ENCODE measurements around the gene S100P. TPM values are rescaled to one million over a fixed set of nuclear protein-coding genes. Genes with fewer than 3 reads are reported as not detected.

The S100P gene
- total and polyA plus RNA-seq, 4 donors = 0.42 to 3.1 (median 2.3) TPM

DNA sequence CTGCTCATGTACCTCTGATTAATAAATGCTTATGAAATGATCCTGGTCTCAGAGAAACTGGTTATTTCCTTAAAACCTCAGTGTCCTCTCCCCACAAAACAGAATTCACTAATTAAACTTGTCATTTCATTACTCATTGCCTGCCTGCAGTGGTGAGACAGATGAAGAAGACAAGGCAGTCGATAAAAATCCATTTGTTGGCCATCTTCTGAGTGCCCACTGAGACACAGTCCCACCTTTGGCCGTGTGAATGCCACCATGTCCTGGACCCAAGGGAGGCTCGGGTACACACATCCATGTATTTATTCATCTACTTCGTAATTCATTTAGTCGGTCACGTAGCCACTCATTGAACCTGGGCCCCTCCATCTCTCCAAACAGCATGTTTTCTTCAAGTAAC is 3.5 kb downstream of the S100P start:
- 95% methylated on average over 6 of the region's 6 CpGs for WGBS
- H3K4me3 ChIP-seq (ENCODE audit: low read depth in 1 of 3, low read length in 3 of 3) = no peak overlapping the region

GRCh38 chr4:6699388-6699787 is 5.7 kb downstream of the S100P start:
- no peaks in the 10 kb centered on the region for H3K9me3 ChIP-seq (ENCODE audit: control insufficient read depth in 4 of 4, low read length in 3 of 4)
- TF ChIP-seq ZBTB33 (IDR thresholded peaks at IDR 0.05) (no peak), EGR1 (IDR thresholded peaks at IDR 0.05; ENCODE audit: low read depth in 2 of 2) (no peak), RXRA (IDR thresholded peaks at IDR 0.05) (no peak), SP1 (IDR thresholded peaks at IDR 0.05) (no peak), FOXA1 (IDR thresholded peaks at IDR 0.05) (no peak)
- WGBS = 70% methylated on average over 5 of the region's 5 CpGs
- H3K36me3 ChIP-seq (ENCODE audit: control insufficient read depth in 4 of 4, insufficient read depth in 3 of 4, low read depth in 1 of 4, low read length in 3 of 4) = peaks cover 0 to 6% (median 2%) of the 10 kb centered on the region in 4 donors
- H3K27ac ChIP-seq (ENCODE audit: low read depth in 1 of 2, low read length in 2 of 2) = no peak overlapping the region
- no peaks in the 10 kb centered on the region for H3K27me3 ChIP-seq (ENCODE audit: control insufficient read depth in 4 of 4, insufficient read depth in 4 of 4, low read length in 3 of 4)
- peaks cover 6 to 20% (median 11%) of the 10 kb centered on the region in 4 donors for H3K4me1 ChIP-seq (ENCODE audit: control insufficient read depth in 4 of 4, insufficient read depth in 4 of 4, low read length in 3 of 4)
- DNase-seq (ENCODE audit: low spot score) = no peak
- H3K4me3 ChIP-seq (ENCODE audit: low read depth in 1 of 3, low read length in 3 of 3) = no peak overlapping the region
- no peak overlapping the region for H3K9ac ChIP-seq (ENCODE audit: low read depth in 1 of 2, low read length in 2 of 2)

More for the DNA sequence above, 3.5 kb downstream of the S100P start:
- no peak overlapping the region for H3K9ac ChIP-seq (ENCODE audit: low read depth in 1 of 2, low read length in 2 of 2)
- DNase-seq (ENCODE audit: low spot score) = no peak
- TF ChIP-seq RAD21 (IDR thresholded peaks at IDR 0.05) (no peak), SP1 (IDR thresholded peaks at IDR 0.05) (no peak), JUND (IDR thresholded peaks at IDR 0.05) (no peak), YY1 (IDR thresholded peaks at IDR 0.05) (no peak)
- no peaks in the 10 kb centered on the region for H3K36me3 ChIP-seq (ENCODE audit: control insufficient read depth in 4 of 4, insufficient read depth in 3 of 4, low read depth in 1 of 4, low read length in 3 of 4)
- no peaks in the 10 kb centered on the region for H3K27me3 ChIP-seq (ENCODE audit: control insufficient read depth in 4 of 4, insufficient read depth in 4 of 4, low read length in 3 of 4)
- no peak overlapping the region for H3K27ac ChIP-seq (ENCODE audit: low read depth in 1 of 2, low read length in 2 of 2)
- H3K4me1 ChIP-seq (ENCODE audit: control insufficient read depth in 4 of 4, insufficient read depth in 4 of 4, low read length in 3 of 4) = peaks cover 6 to 16% (median 11%) of the 10 kb centered on the region in 4 donors
- H3K9me3 ChIP-seq (ENCODE audit: control insufficient read depth in 4 of 4, low read length in 3 of 4) = no peaks in the 10 kb centered on the region

DNA sequence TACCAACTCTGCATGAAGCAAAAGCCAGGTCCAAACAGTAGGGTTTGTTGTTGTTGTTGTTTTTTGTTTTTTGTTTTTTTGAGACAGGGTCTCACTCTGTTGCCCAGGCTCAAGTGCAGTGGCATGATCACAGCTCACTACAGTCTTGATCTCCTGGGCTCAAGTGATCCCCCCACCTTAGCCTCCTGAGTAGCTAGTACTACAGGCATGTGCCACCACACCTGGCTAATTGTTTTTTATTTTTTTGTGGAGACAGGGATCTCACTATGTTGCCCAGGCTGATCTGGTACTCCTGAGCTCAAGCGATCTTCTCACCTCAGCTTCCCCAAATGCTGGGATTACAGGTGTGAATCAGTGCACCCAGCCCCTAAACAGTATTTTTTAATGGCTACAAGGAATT is 6.2 kb downstream of the S100P start:
- H3K4me1 ChIP-seq (ENCODE audit: control insufficient read depth in 4 of 4, insufficient read depth in 4 of 4, low read length in 3 of 4) = peaks cover 6 to 20% (median 11%) of the 10 kb centered on the region in 4 donors
- no peak overlapping the region for H3K4me3 ChIP-seq (ENCODE audit: low read depth in 1 of 3, low read length in 3 of 3)
- 98% methylated on average over 1 of the region's 1 CpG for WGBS
- TF ChIP-seq, protein P1, sequence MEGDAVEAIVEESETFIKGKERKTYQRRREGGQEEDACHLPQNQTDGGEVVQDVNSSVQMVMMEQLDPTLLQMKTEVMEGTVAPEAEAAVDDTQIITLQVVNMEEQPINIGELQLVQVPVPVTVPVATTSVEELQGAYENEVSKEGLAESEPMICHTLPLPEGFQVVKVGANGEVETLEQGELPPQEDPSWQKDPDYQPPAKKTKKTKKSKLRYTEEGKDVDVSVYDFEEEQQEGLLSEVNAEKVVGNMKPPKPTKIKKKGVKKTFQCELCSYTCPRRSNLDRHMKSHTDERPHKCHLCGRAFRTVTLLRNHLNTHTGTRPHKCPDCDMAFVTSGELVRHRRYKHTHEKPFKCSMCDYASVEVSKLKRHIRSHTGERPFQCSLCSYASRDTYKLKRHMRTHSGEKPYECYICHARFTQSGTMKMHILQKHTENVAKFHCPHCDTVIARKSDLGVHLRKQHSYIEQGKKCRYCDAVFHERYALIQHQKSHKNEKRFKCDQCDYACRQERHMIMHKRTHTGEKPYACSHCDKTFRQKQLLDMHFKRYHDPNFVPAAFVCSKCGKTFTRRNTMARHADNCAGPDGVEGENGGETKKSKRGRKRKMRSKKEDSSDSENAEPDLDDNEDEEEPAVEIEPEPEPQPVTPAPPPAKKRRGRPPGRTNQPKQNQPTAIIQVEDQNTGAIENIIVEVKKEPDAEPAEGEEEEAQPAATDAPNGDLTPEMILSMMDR (IDR thresholded peaks at IDR 0.05; ENCODE audit: low read depth, low read length, missing input control) = no peak
- no peak for TF ChIP-seq HNF4A (conservative IDR thresholded peaks at IDR 0.05)
- TF ChIP-seq FOXA2 (IDR thresholded peaks at IDR 0.05) = no peak
- no peak for DNase-seq (ENCODE audit: low spot score)
- H3K27ac ChIP-seq (ENCODE audit: low read depth in 1 of 2, low read length in 2 of 2) = no peak overlapping the region
- no peaks in the 10 kb centered on the region for H3K27me3 ChIP-seq (ENCODE audit: control insufficient read depth in 4 of 4, insufficient read depth in 4 of 4, low read length in 3 of 4)
- no peak overlapping the region for H3K9ac ChIP-seq (ENCODE audit: low read depth in 1 of 2, low read length in 2 of 2)
- peaks cover 0 to 6% (median 2%) of the 10 kb centered on the region in 4 donors for H3K36me3 ChIP-seq (ENCODE audit: control insufficient read depth in 4 of 4, insufficient read depth in 3 of 4, low read depth in 1 of 4, low read length in 3 of 4)
- no peaks in the 10 kb centered on the region for H3K9me3 ChIP-seq (ENCODE audit: control insufficient read depth in 4 of 4, low read length in 3 of 4)

All from liver (tissue), 9 donors.